Hindlimb muscle (tissue), 1 donor: ENCODE measurements around the gene FIZ1. TPM values are rescaled to one million over a fixed set of nuclear protein-coding genes. Genes with fewer than 3 reads are reported as not detected.
"Not testable (repeated sequence)": the region's sequence is repeated elsewhere in the genome, so short reads cannot be mapped to it uniquely, and the experiment has no call there.

Experiments used
- DNase-seq: peaks from one replicate; pipeline ENCODE4 v3.0.0-alpha.2; 2013
- polyA plus RNA-seq: library from polyadenylated mRNA; unstranded; fragments of 120-200 nt; gene quantifications from one replicate; pipeline ENCODE4 v1.2.1, GENCODE V29; 2013; ENCODE audit not compliant: insufficient read length

Gene FIZ1
- polyA plus RNA-seq, 1 donor, result 11.3 TPM

- no peak for DNase-seq
These were observed 6.8 kb downstream of the FIZ1 start for GRCh38 chr19:55592391-55593090.

DNA sequence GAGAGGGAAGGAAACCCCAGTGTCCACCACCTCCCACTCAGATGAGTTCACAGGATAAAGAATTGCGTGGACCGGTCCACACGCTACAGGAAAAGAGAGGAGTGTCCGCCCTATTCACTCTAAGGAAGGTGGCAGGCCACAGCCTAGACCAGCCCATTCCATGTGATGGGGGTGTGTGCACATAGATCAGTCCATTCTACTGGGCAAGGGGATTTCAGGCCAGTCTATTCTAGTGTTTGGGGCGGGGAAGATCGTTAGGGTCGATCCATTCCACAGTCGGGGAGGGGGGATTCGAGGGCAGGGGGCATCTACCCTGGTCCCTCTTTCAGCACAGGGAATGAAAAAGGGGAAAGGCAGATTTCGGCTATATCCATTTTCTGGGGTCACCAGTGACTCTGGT is 7.8 kb downstream of the FIZ1 start:
- DNase-seq, result no peak

- no peak for DNase-seq
These were observed 8.7 kb downstream of the FIZ1 start for GRCh38 chr19:55590617-55591016.

GRCh38 chr19:55590109-55590508 is 9.2 kb downstream of the FIZ1 start:
- DNase-seq, result no peak

DNA sequence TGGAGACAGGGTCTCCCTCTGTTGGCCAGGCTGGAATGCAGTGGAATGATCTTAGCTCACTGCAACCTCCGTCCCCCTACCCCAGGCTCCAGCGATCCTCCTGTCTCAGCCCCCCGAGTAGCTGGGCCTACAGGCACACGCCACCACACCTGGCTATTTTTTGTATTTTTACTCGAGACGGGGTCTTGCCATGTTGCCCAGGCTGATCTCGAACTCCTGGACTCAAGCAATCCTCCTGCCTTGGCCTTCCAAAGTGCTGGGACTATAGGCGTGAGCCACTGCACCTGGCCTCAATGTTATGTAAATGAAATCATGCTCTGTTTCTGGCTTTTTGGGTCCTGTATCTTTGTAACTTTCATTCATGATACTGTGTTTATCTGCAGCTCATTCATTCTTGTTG is 10.6 kb downstream of the FIZ1 start:
- DNase-seq, result no peak

DNA sequence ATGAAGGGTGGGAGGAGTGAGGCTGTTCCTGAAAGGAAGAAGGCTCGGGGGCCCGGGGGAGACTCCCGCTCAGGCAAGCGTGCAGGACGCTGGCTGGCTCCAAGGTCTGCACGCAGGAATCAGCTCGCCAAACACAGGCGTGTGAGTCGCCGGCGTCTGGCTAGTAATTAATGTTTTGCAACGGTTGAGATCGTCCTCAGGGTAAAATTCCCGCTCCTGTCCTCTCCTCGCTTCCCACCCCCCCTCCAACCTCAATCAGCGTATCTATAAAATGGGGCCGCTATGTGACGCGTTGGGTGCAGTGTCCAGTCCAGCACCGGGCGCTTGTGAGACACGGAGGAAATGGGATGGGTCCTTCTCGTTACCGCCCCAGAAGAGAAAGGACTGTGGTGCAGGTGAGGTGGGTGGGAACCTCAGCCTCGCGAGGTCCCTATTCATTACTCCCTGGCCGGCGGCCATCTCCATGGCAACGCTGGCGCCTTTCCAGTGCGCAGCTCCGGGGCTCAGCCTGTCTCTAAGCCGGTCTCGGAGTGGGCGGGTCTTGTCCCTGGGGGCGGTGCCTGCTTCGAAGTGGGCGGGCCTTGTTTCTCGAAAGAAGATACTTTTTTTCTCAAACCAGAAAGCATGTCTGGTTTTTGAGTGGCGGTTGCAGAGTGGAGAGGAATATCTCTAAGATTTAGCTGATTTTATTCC is 12.2 kb downstream of the FIZ1 start:
- peak; percentile 89 for DNase-seq

GRCh38 chr19:55585658-55586339 is 13.5 kb downstream of the FIZ1 start:
- peak; percentile 86 for DNase-seq

DNA sequence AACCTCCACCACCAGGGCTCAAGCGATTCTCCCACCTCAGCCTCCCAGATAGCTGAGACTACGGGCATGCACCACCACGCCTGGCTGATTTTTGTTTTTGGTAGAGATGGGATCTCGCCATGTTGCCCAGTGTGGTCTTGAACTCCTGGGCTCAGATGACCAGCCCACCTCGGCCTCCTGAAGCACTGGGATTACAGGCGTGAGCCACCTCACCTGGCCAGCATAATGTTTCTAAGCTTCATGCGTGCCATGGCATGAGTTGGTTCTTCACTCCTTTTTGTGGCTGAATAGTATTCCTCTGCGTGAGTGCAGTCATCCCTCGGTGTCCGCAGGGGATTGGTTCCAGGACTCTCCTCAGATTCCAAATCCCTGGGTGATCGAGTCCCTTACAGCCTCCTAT is 14.4 kb downstream of the FIZ1 start:
- no peak for DNase-seq

DNA sequence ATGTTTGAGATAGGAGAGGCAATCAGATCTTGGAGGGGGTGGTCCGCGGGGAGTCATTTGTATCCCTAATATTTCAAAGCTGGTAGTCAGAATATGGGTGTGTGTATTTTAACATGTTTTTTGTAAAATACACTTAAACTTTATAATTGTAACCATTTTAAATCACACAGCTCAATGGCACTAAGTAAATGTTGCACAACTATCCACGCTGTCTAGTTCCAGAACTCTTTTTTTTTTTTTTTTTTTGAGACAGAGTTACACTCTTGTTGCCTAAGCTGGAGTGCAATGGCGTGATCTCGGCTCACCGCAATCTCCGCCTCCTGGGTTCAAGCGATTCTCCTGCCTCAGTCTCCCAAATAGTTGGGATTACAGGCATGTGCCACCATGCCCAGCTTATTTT is 15.4 kb downstream of the FIZ1 start:
- not testable (repeated sequence) for DNase-seq

- DNase-seq, result not testable (repeated sequence)
These were observed 17.0 kb downstream of the FIZ1 start for GRCh38 chr19:55582284-55582683.

DNA sequence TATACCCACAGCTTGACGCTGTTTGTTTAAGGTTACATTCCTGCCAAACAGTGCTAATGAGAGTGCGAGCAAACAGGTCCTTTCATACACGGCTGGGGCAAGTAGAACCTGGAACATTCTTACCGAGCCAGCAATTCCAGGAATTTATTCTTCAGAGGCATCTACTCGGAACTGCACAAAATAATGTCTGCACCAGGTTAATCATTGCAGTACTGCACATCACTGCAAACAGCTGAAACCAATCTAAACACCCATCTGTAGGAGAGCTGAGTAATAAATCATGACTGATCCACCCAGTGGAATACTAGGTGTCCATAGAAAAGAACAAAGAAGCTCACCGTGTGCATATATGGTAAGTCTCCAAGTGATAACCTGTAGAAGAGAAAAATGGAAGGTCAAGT is 17.5 kb downstream of the FIZ1 start:
- DNase-seq, result no peak

- no peak for DNase-seq
These were observed 18.0 kb downstream of the FIZ1 start for GRCh38 chr19:55581145-55581822.

DNA sequence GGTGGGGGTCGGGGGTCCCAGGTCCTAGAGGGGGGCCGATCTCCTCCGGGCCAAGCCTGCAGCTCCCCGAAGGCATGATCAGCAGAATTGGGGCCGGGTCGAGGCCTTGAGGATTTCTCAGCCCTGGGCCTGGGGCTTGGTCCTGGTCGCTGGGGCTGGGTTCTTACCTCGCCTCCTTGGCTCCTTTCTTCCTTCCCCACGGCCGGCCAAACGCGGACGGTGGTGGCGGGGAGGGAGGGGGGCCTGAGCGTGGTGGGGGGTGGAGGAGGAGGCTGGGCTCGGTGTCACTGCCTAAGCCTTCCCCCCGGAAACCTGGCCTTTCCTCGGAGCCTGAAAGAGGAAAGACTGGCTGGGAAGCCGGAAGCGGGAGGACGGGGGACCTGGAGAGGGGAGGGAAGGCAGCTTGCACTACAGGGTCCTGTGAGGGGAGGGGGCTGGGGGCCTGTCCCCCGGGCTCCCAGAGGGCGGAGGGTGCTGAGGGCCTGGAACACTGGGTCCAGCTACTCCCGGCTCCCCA is 18.6 kb downstream of the FIZ1 start, which contains the start of gene ZNF579:
TSS of gene ZNF579 (minus strand) at position 221 of the 517 bp plus-strand sequence. CDS start 1,209 bp downstream, outside the sequence.
- peak; percentile 91 for DNase-seq

DNA sequence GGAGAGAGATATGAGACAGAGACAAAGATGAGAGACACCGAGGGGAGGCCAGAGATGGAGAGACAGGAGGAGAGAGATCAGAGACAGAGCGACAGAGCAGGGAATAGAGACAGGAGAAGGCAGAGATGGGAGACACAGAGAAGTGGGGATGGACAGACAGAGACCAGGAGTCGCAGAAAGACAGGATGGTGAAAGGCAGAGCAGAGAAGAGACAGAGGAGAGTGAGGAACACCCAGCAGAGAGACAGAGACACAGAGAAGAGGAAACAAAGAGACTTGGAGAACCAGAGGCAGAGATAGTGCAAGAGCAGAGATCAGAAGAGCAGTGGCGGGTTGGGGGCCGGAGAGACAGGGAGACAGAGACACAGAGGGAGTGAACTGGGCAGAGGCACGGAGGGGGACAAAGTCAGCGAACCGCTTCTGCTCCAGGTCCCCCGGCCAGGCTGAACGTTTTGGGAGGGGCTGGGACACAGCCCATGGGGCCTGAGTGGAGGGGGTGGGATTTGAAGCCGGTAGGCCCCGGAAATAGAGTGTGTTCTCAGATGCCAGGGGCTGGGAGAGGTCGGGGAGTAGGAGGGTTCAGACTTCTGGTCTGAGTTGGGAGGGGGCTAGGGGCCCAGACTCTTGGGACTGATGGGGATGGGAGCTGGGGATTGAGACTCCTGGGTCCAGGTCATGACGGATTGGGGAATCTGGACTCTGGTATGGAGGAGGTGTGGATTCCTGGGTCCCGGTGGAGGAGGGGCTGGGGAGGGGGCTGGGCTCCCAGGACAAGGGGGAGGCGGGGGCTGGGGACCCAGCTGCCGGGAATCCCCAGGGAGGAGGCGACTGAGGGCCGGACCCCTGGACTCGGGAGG is 19.3 kb downstream of the FIZ1 start:
- peak; percentile 58 for DNase-seq

DNA sequence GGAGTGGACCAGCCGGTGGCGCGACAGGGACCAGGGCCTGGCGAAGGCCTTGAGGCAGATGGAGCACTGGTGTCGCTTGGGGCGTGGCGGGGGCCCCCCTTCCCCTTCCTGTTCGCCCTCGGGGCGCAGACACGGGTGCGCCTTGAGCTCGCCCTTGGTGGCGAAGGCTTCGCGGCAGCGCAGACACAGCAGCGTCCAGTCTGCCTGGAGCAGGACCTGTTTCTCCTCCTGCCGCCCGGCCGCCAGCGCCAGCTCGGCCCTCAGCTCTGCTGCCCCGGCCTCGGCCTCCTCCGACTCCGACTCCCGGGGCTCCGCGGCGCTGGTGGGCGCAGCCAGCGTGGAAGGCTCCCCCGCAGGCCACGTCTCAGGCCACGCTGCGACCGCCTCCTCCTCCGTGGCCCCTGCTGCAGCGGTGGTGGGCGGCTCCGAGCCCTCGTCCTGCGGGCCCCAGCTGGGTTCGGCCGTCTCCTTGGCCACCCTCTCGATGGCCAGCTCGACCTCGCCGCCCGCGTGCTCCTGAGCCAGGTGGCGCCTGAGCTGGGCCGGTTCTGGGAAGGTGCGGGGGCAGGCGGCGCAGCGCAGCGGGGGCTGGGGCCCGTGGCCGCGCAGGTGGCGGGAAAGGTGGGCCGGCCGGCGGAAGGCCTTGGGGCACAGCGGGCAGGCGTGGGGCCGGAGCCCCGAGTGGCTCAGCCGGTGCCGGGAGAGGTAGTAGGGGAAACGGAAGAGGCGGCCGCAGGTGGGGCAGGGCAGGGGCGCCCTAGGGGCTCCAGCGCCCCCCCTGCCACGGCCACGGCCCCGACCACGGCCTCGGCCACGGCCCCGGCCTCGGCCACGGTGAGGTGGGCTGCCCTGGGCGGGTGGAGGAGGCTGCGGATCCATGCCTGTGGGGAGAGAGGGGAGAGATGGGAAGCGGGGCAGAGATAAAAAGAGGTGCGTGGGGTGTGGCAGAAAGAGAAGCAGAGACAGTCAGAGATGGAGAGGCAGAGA is 20.3 kb downstream of the FIZ1 start:
- no peak for DNase-seq

DNA sequence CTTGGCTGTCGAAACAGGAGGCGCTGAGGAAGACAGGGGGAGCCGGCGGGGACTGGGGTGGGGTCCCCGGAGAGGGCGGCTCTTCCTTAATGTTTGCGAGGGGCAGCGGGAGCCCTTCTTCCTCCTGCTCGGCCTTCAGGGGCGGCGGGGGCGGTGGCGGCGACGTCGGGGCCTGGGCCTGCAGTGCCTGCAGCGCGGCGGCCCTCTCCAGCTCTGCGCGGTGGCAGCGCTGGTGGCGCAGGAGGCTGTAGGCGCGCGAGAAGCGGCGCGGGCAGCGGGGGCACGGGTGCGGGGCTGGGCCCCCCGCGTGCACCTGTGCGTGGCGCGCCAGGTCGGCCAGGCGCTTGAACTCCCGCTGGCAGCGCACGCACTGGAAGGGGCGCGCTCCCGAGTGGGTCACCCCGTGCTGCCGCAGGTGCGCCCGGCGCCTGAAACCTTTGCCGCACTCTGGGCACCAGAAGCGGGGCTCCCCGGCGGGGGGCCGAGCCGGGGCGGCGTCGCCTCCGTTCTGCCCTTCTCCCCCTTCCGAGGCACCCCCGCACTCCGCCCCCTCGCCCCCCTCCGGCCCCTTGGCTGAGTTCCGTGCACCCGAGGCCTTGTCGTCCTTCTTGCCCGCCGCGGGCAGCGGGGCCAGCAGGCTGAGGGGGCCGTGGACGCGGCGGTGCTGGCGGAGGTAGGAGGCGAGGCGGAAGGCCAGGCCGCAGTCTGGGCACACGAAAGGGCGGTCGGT is 21.1 kb downstream of the FIZ1 start:
- DNase-seq, result no peak

GRCh38 chr19:55576746-55577145 is 22.6 kb downstream of the FIZ1 start:
- DNase-seq, result no peak

DNA sequence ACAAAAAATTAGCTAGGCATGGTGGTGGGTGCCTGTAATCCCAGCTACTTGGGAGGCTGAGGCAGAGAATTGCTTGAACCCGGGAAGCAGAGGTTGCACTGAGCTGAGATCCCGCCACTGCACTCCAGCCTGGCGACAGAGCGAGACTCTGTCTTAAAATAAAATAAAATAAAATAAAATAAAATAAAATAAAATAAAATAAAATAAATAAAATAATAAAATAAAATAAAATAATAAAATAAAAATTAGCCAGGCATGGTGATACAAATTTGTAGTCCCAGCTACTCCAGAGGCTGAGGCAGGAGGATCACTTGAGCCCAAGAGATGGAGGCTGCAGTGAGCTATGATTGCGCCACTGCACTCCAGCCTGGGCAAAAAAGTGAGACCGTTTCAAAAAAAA is 25.4 kb downstream of the FIZ1 start:
- DNase-seq, result not testable (repeated sequence)

- DNase-seq, result not testable (repeated sequence)
These were observed 29.8 kb downstream of the FIZ1 start for GRCh38 chr19:55569477-55569876.
